ENCODE data around the gene EPHB1. TPM values are rescaled to one million over a fixed set of nuclear protein-coding genes. Genes with fewer than 3 reads are reported as not detected.

The EPHB1 gene
- total and polyA plus RNA-seq, 12 donors, result 0.07 to 3.4 (median 1.6) TPM

DNA sequence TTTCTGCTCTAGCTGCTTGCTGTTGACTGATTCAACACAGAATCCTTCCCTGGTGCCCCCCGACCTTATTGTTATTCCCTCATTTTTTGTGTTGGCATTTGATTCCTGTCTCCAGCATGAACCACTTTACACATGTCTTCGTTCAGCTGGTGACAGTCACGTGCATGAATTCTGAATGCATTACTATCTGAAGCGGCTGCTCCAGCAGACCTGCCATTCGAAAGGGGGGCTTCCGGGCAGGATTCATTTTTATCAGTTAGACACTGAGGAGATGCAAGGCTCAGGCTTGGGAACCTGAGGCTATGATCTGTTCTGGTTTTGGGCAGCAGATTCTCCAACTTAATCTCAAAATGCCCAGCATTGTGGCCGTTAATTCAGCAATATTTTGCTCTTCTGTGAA is 336.2 kb downstream of the EPHB1 start:
- Histone ChIP-seq H3K4me1 (no peaks in the 10 kb centered on the region), H3K36me3 (no peaks in the 10 kb centered on the region), H3K4me3 (no peak overlapping the region), H3K9me3 (no peaks in the 10 kb centered on the region), H3K27me3 (no peaks in the 10 kb centered on the region), H3K27ac (no peak overlapping the region)
- DNase-seq (no peak), ATAC-seq (no peak)
- TF ChIP-seq CTCF (IDR thresholded peaks at IDR 0.05), result no peak
- WGBS, 2 donors, result 66 to 74% methylated on average over 7 of the region's 7 CpGs
- intact Hi-C loops (cut with DNase I), result no loop called here

DNA sequence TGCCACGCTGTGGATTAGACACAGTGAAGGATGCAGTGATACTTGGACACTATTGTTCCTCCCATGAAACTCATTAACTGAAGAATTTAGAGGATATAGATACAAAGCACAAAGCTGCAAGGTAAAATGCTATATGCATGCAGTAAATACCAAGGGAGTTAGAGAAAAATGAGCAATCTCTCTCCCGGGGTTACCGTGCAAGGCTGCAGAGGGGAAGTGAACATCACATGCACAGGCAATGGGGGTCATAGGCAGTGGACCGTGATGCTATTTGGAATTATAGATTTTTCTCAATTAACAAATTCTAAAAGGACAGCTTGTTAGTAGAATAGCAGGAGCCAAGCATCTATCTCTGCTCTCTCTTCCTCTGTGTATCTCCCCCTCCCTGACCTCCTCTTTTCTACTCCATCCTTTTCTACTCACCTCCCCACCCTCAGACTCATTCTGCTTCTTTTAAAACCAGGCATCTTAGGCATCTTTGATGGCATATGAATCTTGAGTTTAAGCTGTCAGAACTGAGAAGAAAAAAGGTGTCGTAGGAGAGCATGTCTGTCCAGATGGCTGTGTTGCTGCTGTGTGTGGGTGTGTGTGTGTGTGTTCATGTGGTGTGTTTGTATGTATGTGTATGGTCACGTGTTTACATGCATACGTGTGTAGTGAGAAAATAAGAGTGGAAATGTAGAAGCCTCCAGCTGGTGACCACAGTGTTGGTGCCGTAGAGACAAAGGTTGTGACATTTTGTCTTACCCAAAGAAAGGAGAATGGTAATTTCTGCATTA is 339.0 kb downstream of the EPHB1 start:
- ATAC-seq (no peak), DNase-seq (no peak)
- H3K36me3 ChIP-seq, result no peaks in the 10 kb centered on the region
- 89% methylated on average over 8 of the region's 8 CpGs for WGBS, 2 donors
- H3K27ac ChIP-seq, result no peak overlapping the region
- no peaks in the 10 kb centered on the region for H3K4me1 ChIP-seq
- no peaks in the 10 kb centered on the region for H3K9me3 ChIP-seq
- H3K27me3 ChIP-seq, result no peaks in the 10 kb centered on the region
- no peak overlapping the region for H3K4me3 ChIP-seq
- TF ChIP-seq CTCF (IDR thresholded peaks at IDR 0.05), result no peak
- intact Hi-C loops (cut with DNase I), result no loop called here

DNA sequence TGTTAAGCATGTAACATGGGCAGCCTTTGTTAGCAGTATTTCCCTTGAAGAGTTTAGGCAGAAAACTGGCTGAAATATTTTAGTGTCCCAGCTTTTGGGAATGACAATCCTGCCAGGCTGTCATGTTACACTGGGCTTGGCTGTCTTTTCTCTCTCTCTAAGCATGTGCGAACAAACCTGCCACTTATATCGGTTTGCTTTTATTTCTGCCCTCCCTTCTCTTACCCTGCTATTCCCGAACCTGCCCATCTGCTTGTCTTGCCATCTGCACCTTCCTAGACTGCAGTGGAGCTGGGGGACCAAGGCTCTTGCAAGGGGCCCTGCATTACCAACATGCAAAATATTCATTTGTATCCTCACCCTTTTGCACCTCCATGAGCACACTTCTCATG is 339.6 kb downstream of the EPHB1 start:
- intact Hi-C loops (cut with DNase I), result no loop called here
- WGBS, 2 donors, result 65 to 84% methylated on average over 3 of the region's 3 CpGs
- no peak for DNase-seq

DNA sequence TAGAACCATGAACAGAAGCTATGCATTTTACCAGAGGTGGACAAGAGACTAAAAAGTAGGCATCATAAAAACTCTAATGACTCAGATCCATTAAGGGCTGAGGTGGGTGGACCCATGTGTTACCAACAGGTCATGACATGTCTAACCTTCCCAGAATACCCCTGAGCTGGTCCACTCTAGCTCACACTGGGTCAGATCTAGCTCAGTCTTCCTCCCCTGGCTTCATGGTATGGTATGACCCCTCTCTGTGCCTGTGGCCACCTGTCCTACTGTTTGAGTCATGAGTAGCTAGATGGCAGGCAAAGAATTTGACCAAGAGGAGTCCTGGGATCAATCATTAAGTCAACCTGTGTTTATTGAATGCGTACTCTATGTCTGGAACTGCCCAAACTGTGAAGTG is 340.4 kb downstream of the EPHB1 start:
- H3K27me3 ChIP-seq, result no peaks in the 10 kb centered on the region
- intact Hi-C loops (cut with DNase I), result no loop called here
- H3K4me3 ChIP-seq, result no peak overlapping the region
- H3K9me3 ChIP-seq, result no peaks in the 10 kb centered on the region
- ATAC-seq (no peak), DNase-seq (no peak)
- no peak overlapping the region for H3K27ac ChIP-seq
- H3K36me3 ChIP-seq, result no peaks in the 10 kb centered on the region
- TF ChIP-seq CTCF (IDR thresholded peaks at IDR 0.05), result no peak
- 94 to 95% methylated on average over 1 of the region's 1 CpG for WGBS, 2 donors
- no peaks in the 10 kb centered on the region for H3K4me1 ChIP-seq

More for the DNA sequence above, 339.6 kb downstream of the EPHB1 start:
- no peak for ATAC-seq
- no peak overlapping the region for H3K4me3 ChIP-seq
- no peaks in the 10 kb centered on the region for H3K4me1 ChIP-seq
- H3K27ac ChIP-seq, result no peak overlapping the region
- H3K36me3 ChIP-seq, result no peaks in the 10 kb centered on the region
- no peaks in the 10 kb centered on the region for H3K27me3 ChIP-seq
- no peaks in the 10 kb centered on the region for H3K9me3 ChIP-seq
- TF ChIP-seq CTCF (IDR thresholded peaks at IDR 0.05), result no peak

Measured in heart right ventricle (tissue), 16 donors.